CD4-positive, alpha-beta T cell (primary cell): ENCODE results near the gene KCTD7. TPM values are rescaled to one million over a fixed set of nuclear protein-coding genes. Genes with fewer than 3 reads are reported as not detected.
A peak's percentile ranks its signal among the peaks of the same experiment; 100 is the strongest.
"Not testable (repeated sequence)": the region's sequence is repeated elsewhere in the genome, so short reads cannot be mapped to it uniquely, and the experiment has no call there.

ENCODE experiments used
- ATAC-seq: fragments of 200-7000 bp; cut with Tn5 transposase; one replicate; pipeline ENCODE4 v1.10.0; 2022; ENCODE audit warnings: mild to moderate bottlenecking; ENCODE audit not compliant: poor library complexity
- CTCF ChIA-PET: fragments of 350-600 bp; sonication (Branson Sonifier 250); formaldehyde crosslinking; loops from one replicate; lab custom pipeline; 2021; ENCODE audit warnings: antibody characterized with exemption, inconsistent platforms; lab: Charles Lee
- POLR2A ChIA-PET: fragments of 350-600 bp; sonication (Branson Sonifier 250); formaldehyde crosslinking; loops from one replicate; lab custom pipeline; 2021; ENCODE audit warnings: antibody characterized with exemption, inconsistent platforms; lab: Charles Lee
- DNase-seq, 14 experiments: peaks; one replicate each; pipeline ENCODE4 v3.0.0-alpha.2; 2013 to 2020; ENCODE audit warnings: mixed read lengths in 2 of 14
- H3K27ac ChIP-seq, 2 donors: one replicate each; pipeline versions ENCODE4 v1.5.1 to v1.7.0; 2013; ENCODE audit warnings: low read length in 2 of 2, low read depth in 1 of 2, mild to moderate bottlenecking in 1 of 2
- H3K27me3 ChIP-seq, 2 experiments: 1 replicate in 1 of 2; 2 replicates in 1 of 2; pipeline versions ENCODE4 v1.6.1 to v1.7.0; 2013; ENCODE audit warnings: low read length in 2 of 2, control low read depth in 1 of 2, mild to moderate bottlenecking in 1 of 2, moderate library complexity in 1 of 2; ENCODE audit not compliant: insufficient read depth in 2 of 2, control insufficient read depth in 1 of 2
- H3K36me3 ChIP-seq: one replicate; pipeline ENCODE4 v1.6.1; 2013; ENCODE audit warnings: low read length, control low read depth; ENCODE audit not compliant: insufficient read depth
- H3K4me1 ChIP-seq: one replicate; pipeline ENCODE4 v1.6.1; 2013; ENCODE audit warnings: low read length, control low read depth; ENCODE audit not compliant: insufficient read depth
- H3K4me3 ChIP-seq: one replicate; pipeline ENCODE4 v1.5.1; 2013; ENCODE audit warnings: mild to moderate bottlenecking, low read length, moderate library complexity
- H3K9me3 ChIP-seq, 2 experiments: 1 replicate in 1 of 2; 2 replicates in 1 of 2; pipeline versions ENCODE4 v1.6.1 to v1.7.0; 2013; ENCODE audit warnings: low read length in 2 of 2, mild to moderate bottlenecking in 2 of 2, control low read depth in 1 of 2, moderate library complexity in 1 of 2; ENCODE audit not compliant: control insufficient read depth in 1 of 2, insufficient read depth in 1 of 2
- H3K27ac Mint-ChIP-seq: one replicate; pipeline ENCODE4 v1.8.0; 2020; ENCODE audit warnings: mixed read lengths
- H3K27me3 Mint-ChIP-seq: one replicate; pipeline ENCODE4 v1.8.0; 2021; ENCODE audit warnings: mixed read lengths
- H3K36me3 Mint-ChIP-seq: one replicate; pipeline ENCODE4 v1.8.0; 2021; ENCODE audit warnings: low read depth, mixed read lengths
- H3K4me1 Mint-ChIP-seq: one replicate; pipeline ENCODE4 v1.8.0; 2021; ENCODE audit warnings: low read depth, mixed read lengths
- H3K4me3 Mint-ChIP-seq: one replicate; pipeline ENCODE4 v1.8.0; 2020; ENCODE audit warnings: mild to moderate bottlenecking, mixed read lengths
- H3K9me3 Mint-ChIP-seq: one replicate; pipeline ENCODE4 v1.8.0; 2020; ENCODE audit warnings: mixed read lengths
- CTCF ChIP-seq: fragments of 200-600 bp; IDR thresholded peaks from one replicate; pipeline ENCODE4 v1.8.0; 2022; ENCODE audit warnings: antibody characterized with exemption, mild to moderate bottlenecking
- intact Hi-C, 2 experiments: fragments of 100-400 bp; cut with DNase I in 1 of 2; cut with micrococcal nuclease in 1 of 2; formaldehyde crosslinking; loops; one replicate each; pipeline versions ENCODE4 v1.15.1 to v1.9.0; 2023 to 2025; cut with DNase I, micrococcal nuclease
- total RNA-seq, 174 experiments: library from RNA in 2 of 174; stranded (reverse) in 2 of 174; gene quantifications; one replicate each; pipeline ENCODE4 v1.2.3 and lab custom pipeline; 2021 to 2026

KCTD7 gene
- total RNA-seq, 2 experiments from 2014 or later, result 15.2 TPM

- ATAC-seq, result no peak
- Mint-ChIP-seq H3K27ac (no peak overlapping the region), H3K36me3 (peaks cover 92% of the 10 kb centered on the region), H3K4me1 (peaks cover 21% of the 10 kb centered on the region), H3K4me3 (no peak overlapping the region), H3K9me3 (no peaks in the 10 kb centered on the region), H3K27me3 (no peaks in the 10 kb centered on the region)
- TF ChIP-seq CTCF, result no peak
- H3K4me3 ChIP-seq, result no peak overlapping the region
- ChIA-PET POLR2A (interaction anchor here (0.7 to 1.5 kb wide), 2 partner anchors 11 to 12 kb away, joined by 3 to 4 read pairs; no protein-coding TSS in a partner anchor), CTCF (no interaction called here)
- intact Hi-C loops, result loop anchor here in 1 of 2 experiments (2.0 to 5.0 kb wide), 2 partner anchors 21 to 85 kb away; no protein-coding TSS in a partner anchor
- no peak for DNase-seq
- H3K9me3 ChIP-seq, result no peaks in the 10 kb centered on the region
- no peaks in the 10 kb centered on the region for H3K4me1 ChIP-seq
- no peaks in the 10 kb centered on the region for H3K27me3 ChIP-seq
- peaks cover 82% of the 10 kb centered on the region for H3K36me3 ChIP-seq
- H3K27ac ChIP-seq, result no peak overlapping the region
Observed at GRCh38 chr7:66642186-66642585, 13.5 kb downstream of the KCTD7 start.

GRCh38 chr7:66642932-66643331 is 14.3 kb downstream of the KCTD7 start:
- TF ChIP-seq CTCF, result no peak
- Histone ChIP-seq H3K9me3 (no peaks in the 10 kb centered on the region), H3K4me3 (no peak overlapping the region), H3K4me1 (no peaks in the 10 kb centered on the region), H3K27ac (no peak overlapping the region), H3K36me3 (peaks cover 74% of the 10 kb centered on the region), H3K27me3 (no peaks in the 10 kb centered on the region)
- intact Hi-C loops, result loop anchor here in 1 of 2 experiments (2.0 to 5.0 kb wide), 2 partner anchors 20 to 86 kb away; no protein-coding TSS in a partner anchor
- H3K27ac Mint-ChIP-seq, result no peak overlapping the region
- no peaks in the 10 kb centered on the region for H3K27me3 Mint-ChIP-seq
- ATAC-seq (no peak), DNase-seq (no peak)
- peaks cover 87% of the 10 kb centered on the region for H3K36me3 Mint-ChIP-seq
- ChIA-PET CTCF (interaction anchor here (0.9 kb wide), 1 partner anchor 85 kb away, joined by 4 read pairs; no protein-coding TSS in a partner anchor), POLR2A (interaction anchor here (1.3 kb wide), 1 partner anchor 12 kb away, joined by 3 read pairs; no protein-coding TSS in a partner anchor)
- H3K4me1 Mint-ChIP-seq, result peaks cover 21% of the 10 kb centered on the region
- H3K4me3 Mint-ChIP-seq, result no peak overlapping the region
- no peaks in the 10 kb centered on the region for H3K9me3 Mint-ChIP-seq

- H3K4me1 Mint-ChIP-seq, result peaks cover 21% of the 10 kb centered on the region
- H3K36me3 ChIP-seq, result peaks cover 70% of the 10 kb centered on the region
- intact Hi-C loops, result loop anchor here in 1 of 2 experiments (2.0 to 5.0 kb wide), 2 partner anchors 19 to 86 kb away; no protein-coding TSS in a partner anchor
- CTCF ChIA-PET, result interaction anchor here (0.9 kb wide), 1 partner anchor 86 kb away, joined by 4 read pairs; no protein-coding TSS in a partner anchor
- POLR2A ChIA-PET, result interaction anchor here (0.7 to 1.3 kb wide), 4 partner anchors 10 to 15 kb away, joined by 3 to 5 read pairs (median 4); partner anchors contain the start of gene KCTD7
- peaks cover 82% of the 10 kb centered on the region for H3K36me3 Mint-ChIP-seq
- H3K4me3 ChIP-seq, result no peak overlapping the region
- no peaks in the 10 kb centered on the region for H3K9me3 ChIP-seq
- ATAC-seq, result no peak
- no peak for TF ChIP-seq CTCF
- DNase-seq, result no peak
- no peak overlapping the region for H3K27ac Mint-ChIP-seq
- H3K27ac ChIP-seq, result no peak overlapping the region
- H3K27me3 ChIP-seq, result no peaks in the 10 kb centered on the region
- H3K4me3 Mint-ChIP-seq, result no peak overlapping the region
- no peaks in the 10 kb centered on the region for H3K4me1 ChIP-seq
- H3K9me3 Mint-ChIP-seq, result no peaks in the 10 kb centered on the region
- no peaks in the 10 kb centered on the region for H3K27me3 Mint-ChIP-seq
Observed at GRCh38 chr7:66643395-66643794, 14.7 kb downstream of the KCTD7 start.

GRCh38 chr7:66651026-66651425 is 22.3 kb downstream of the KCTD7 start:
- H3K4me1 Mint-ChIP-seq, result peaks cover 37% of the 10 kb centered on the region
- H3K27me3 Mint-ChIP-seq, ATAC-seq, H3K27me3 ChIP-seq, H3K4me3 ChIP-seq, H3K9me3 Mint-ChIP-seq, DNase-seq, CTCF ChIA-PET, H3K27ac ChIP-seq, H3K36me3 ChIP-seq, H3K9me3 ChIP-seq: not testable (repeated sequence)
- POLR2A ChIA-PET, result interaction anchor here (0.6 to 1.5 kb wide), 2 partner anchors 20 to 343 kb away, joined by 3 read pairs; no protein-coding TSS in a partner anchor
- peaks cover 22% of the 10 kb centered on the region for H3K36me3 Mint-ChIP-seq
- H3K27ac Mint-ChIP-seq, result peak overlapping the region; percentile 97
- intact Hi-C loops, result loop anchor here in 1 of 2 experiments (10.0 kb wide), 2 partner anchors 274 to 344 kb away; partner anchors contain the start of genes SBDS, TMEM248 and TYW1
- H3K4me1 ChIP-seq, result peaks cover 22% of the 10 kb centered on the region
- peak overlapping the region; percentile 75 for H3K4me3 Mint-ChIP-seq
